Glomerular visceral epithelial cell (primary cell): ENCODE measurements around the gene SUMF1.
"Not testable (repeated sequence)": the region's sequence is repeated elsewhere in the genome, so short reads cannot be mapped to it uniquely, and the experiment has no call there.

ENCODE experiments used
- DNase-seq: peaks from one replicate; pipeline ENCODE4 v3.0.0-alpha.2; 2016; ENCODE audit errors: extremely low spot score

Gene SUMF1

GRCh38 chr3:4461468-4462090 lies 5.5 kb downstream of the SUMF1 start:
- DNase-seq = no peak

GRCh38 chr3:4460334-4460733 lies 6.7 kb downstream of the SUMF1 start:
- no peak for DNase-seq

GRCh38 chr3:4458961-4459360 lies 8.1 kb downstream of the SUMF1 start:
- DNase-seq = no peak

- DNase-seq = not testable (repeated sequence)
Measured at GRCh38 chr3:4456780-4457179, 10.3 kb downstream of the SUMF1 start.

GRCh38 chr3:4454142-4454541 lies 12.9 kb downstream of the SUMF1 start:
- DNase-seq = no peak

GRCh38 chr3:4449043-4449805 lies 17.8 kb downstream of the SUMF1 start:
- DNase-seq = no peak

- DNase-seq = no peak
Measured at GRCh38 chr3:4448187-4448586, 18.9 kb downstream of the SUMF1 start.

GRCh38 chr3:4447295-4447999 lies 19.6 kb downstream of the SUMF1 start:
- no peak for DNase-seq

- DNase-seq = no peak
Measured at GRCh38 chr3:4440951-4441350, 26.1 kb downstream of the SUMF1 start.

- DNase-seq = no peak
Measured at GRCh38 chr3:4438296-4438695, 28.8 kb downstream of the SUMF1 start.

GRCh38 chr3:4432259-4432658 lies 34.8 kb downstream of the SUMF1 start:
- DNase-seq = no peak

GRCh38 chr3:4429648-4430350 lies 37.3 kb downstream of the SUMF1 start:
- DNase-seq = no peak

GRCh38 chr3:4426782-4427344 lies 40.2 kb downstream of the SUMF1 start:
- DNase-seq = peak; percentile 63

- DNase-seq = no peak
Measured at GRCh38 chr3:4426261-4426781, 40.7 kb downstream of the SUMF1 start.

- no peak for DNase-seq
Measured at GRCh38 chr3:4425707-4426106, 41.4 kb downstream of the SUMF1 start.

GRCh38 chr3:4425055-4425454 lies 42.0 kb downstream of the SUMF1 start:
- DNase-seq = no peak

GRCh38 chr3:4421121-4421520 lies 45.9 kb downstream of the SUMF1 start:
- DNase-seq = peak; percentile 26

GRCh38 chr3:4419920-4420319 lies 47.1 kb downstream of the SUMF1 start:
- no peak for DNase-seq

GRCh38 chr3:4419386-4419785 lies 47.7 kb downstream of the SUMF1 start:
- no peak for DNase-seq

GRCh38 chr3:4418156-4418555 lies 48.9 kb downstream of the SUMF1 start:
- no peak for DNase-seq

GRCh38 chr3:4417449-4417848 lies 49.6 kb downstream of the SUMF1 start:
- peak; percentile 9 for DNase-seq

GRCh38 chr3:4416961-4417360 lies 50.1 kb downstream of the SUMF1 start:
- peak; percentile 51 for DNase-seq
